T47D (cell line): ENCODE data around the gene HELZ2.

Source experiments
- DNase-seq, 2 experiments: peaks; one replicate each; pipeline versions ENCODE4 v3.0.0 to v3.0.0-alpha.2; 2011 to 2012; ENCODE audit warnings: low read depth in 1 of 2, low spot score in 1 of 2
- JUND ChIP-seq: IDR thresholded peaks from 2 replicates; pipeline ENCODE4 v1.6.1; 2012; ENCODE audit warnings: low read depth
- in situ Hi-C: cut with HindIII; loops from 2 replicates; pipeline ENCODE4 v1.10.0; 2016; ENCODE audit warnings: low sequenced_read_pairs, low pct_unique_long_range_greater_than_20kb

The HELZ2 gene

DNA sequence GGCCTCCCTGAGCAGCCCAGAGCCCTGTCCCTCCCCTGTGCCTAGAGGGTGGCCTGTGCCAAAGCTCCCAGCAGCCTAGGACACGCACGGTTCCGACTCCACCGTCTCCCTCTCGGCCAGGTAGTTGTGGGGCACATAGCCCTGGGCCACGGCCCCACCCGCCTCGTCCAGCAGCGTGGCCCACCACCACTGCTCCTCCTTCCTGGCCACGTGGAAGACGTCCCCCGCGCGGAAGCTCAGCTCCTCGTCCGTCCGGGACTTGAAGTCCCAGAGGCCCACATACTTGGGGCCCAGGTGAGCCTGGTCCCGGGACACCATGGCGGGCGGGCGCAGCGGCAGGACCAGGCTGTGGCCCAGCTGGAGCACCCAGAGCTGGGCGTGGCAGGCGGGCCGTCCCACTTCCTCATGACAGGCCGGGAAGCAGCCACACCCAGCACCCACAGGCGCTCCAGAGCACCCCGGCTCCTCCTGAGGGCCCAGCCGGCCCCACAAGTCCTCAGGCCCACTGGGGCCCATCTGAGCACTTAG, 37.0 kb downstream of the HELZ2 start, which contains the start of gene PTK6:
PTK6 (minus strand) TSS at position 380 of the 528 bp plus-strand sequence; CDS start at position 318, 62 bp downstream.
- no peak for TF ChIP-seq JUND
- in situ Hi-C loops, result no loop called here
- peak; percentile 88 to 98 for DNase-seq

DNA sequence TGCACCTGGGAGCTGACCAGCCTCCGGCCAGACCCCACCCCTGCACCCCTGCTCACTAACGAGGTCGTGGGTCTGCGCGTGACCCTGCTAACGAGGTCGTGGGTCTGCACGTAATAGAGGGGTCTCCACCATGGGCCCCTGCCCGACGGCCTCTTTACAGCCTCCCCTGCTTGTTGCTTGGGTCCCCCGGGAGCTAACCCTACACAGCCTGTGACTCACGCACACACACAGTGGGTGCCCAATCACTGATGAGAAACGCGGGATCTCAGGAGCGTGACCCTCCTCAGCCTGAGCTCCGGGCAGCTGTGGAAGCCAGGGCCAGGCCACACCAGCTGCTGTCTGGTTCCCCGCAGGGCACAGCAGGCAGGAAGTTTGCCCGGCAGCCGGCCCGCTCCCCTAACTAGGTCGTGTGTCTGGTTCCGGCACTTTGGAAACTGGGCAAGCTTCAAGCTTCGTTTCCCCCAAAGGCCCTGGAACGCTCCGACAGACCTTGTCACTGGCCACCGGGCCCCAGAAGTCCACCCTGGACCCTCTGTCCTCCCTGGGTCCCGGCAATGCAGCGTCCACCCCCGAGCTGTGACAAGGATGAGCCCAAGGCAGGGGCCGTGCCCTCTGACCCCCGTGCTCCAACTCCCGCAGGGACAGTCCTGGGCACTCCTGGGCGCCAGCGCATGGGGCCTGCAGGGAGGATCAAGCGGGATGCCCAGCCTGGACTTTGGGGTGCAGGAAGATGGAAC, 37.6 kb downstream of the HELZ2 start:
- TF ChIP-seq JUND, result no peak
- in situ Hi-C loops, result no loop called here
- DNase-seq, result peak; percentile 86 to 88

DNA sequence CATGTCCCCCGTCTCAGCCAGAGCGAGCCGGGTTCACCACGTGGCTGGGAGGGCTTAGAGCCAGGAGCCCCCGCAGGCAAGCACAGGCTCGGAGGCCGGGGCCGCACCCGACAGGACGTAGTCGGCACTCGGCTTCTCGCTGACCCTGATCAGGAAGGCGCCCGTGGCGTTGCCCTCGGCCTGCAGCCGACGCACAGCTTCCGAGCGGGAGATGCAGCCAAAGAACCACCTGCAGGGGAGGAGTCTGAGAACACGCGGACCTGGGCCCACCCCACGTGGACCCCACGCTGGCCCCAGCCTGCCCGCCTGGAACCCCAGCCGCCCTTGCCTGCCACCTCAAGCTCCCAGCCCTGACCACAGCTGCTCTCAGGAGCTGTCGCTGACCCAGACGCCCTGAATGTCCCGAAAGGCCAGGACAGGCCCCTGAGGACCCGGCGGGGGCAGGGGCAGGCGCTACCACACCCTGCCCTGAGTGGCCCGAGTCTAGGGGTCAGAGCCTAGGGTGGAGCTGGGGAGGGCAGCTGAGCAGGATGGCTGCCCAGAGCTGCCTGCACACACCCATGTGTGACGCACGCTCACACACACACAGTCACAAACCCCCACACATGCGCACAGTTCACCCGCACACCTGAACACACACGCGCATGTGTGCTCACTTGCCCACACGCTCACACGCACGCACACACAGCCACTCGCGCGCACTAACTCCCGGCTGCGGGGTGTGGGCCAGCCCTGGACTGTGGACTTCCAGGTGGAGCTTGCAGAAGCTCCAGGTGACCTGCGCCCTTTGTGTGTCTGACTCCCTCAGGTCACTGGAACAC, 39.0 kb downstream of the HELZ2 start:
- in situ Hi-C loops, result no loop called here
- no peak for DNase-seq
- no peak for TF ChIP-seq JUND

GRCh38 chr20:63534427-63534830, 39.6 kb downstream of the HELZ2 start:
- TF ChIP-seq JUND, result no peak
- in situ Hi-C loops, result no loop called here
- no peak for DNase-seq

DNA sequence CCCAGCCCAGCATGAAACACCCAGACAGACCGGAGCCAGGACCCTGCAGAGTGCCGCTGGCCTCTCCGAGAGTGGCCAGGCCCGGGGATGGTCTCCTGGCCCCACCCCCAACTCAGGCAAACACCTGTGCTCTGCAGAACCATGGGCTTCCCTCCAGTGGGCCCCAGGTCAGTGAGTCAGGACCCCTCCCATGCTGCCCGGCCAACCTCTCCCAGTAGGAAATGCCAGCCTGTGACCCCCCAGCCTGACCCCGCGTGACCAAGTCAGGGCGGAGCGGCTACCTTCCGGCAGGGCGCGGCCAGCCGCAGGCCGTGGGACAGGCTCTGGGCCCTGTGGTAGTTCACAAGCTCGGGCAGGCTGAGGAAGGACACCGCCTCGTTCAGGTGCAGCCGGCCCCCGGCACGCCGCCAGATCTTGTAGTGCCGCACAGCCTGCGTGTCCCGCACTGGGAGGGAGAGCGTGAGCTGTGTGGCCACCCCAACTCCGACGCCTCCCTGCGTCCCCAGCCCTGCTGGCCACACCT, 40.1 kb downstream of the HELZ2 start:
- no peak for TF ChIP-seq JUND
- no peak for DNase-seq
- in situ Hi-C loops, result no loop called here

DNA sequence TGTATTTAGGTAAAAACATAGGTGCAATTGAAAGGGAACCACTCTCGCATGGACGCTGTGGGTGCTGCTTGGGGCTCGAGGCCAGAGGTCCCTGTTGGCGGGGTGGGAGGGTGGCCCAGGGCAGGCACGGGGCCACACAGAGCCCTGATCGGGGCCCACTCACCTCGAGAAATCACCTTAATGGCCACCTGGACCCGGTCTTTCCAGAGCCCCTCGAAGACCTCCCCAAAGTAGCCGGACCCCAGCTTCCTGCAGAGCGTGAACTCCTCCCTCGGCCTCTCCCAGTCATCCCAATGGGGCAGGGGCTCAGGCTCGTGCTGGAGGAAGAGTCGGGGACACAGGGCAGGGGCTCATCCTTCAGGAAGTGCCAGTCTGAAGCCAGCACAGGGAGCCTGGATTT, 40.7 kb downstream of the HELZ2 start:
- no peak for TF ChIP-seq JUND
- no peak for DNase-seq
- in situ Hi-C loops, result no loop called here

GRCh38 chr20:63532449-63532971, 41.5 kb downstream of the HELZ2 start:
- no peak for TF ChIP-seq JUND
- in situ Hi-C loops, result no loop called here
- no peak for DNase-seq

DNA sequence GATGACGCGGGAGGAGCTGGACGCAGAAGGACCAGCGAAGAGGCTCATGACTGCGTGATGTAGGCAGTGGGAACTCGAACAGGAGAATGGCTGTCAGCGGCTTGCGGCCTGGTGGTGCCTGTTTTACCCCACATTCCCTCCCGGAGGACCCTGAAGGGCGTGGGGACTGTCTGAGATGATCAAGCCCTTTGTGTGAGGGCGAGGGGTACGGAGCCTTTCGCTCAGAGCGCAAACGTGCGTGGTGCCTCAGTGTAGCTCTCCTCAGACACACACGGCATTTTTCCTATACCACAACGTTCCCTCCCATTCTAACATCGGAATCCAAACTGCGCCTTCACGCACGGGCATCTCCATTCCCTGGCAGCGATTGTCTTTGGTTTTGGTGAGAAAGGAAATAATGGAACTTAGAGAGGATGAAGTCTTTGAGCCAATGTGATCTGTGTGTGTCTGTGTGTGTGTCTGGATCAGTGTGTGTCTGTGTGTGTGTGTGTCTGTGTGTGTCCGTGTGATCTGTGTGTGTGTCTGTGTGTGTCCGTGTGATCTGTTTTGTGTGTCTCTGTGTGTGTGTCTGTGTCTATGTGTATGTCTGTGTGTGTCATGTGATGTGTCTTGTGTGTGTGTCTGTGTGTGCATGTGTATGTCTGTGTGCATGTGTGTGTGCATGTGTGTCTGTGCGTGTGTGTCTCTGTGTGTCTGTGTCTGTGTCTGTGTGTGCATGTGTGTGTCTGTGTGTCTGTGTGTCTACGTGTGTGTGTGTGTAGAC, 42.2 kb downstream of the HELZ2 start:
- in situ Hi-C loops, result no loop called here
- TF ChIP-seq JUND, result no peak

DNA sequence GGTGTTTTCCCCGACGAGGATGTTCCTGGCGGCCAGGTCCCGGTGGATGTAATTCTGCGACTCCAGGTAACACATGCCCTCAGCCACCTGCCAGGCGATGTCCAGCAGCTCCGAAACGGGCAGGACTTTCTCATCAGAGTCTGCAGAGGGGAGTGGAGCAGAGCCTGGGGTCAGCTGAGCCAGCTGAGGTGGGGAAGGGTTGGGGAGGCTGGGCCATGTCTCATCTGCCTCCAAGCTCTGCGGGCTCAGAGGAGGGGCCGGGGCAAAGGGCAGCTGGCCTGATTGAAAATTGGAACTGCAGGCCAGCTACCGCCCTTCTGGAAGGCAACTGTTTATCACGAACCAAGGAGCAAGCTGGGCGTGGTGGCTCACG, 43.3 kb downstream of the HELZ2 start:
- in situ Hi-C loops, result no loop called here
- TF ChIP-seq JUND, result no peak
- no peak for DNase-seq

More for the DNA sequence above, 42.2 kb downstream of the HELZ2 start:
- DNase-seq, result no peak

DNA sequence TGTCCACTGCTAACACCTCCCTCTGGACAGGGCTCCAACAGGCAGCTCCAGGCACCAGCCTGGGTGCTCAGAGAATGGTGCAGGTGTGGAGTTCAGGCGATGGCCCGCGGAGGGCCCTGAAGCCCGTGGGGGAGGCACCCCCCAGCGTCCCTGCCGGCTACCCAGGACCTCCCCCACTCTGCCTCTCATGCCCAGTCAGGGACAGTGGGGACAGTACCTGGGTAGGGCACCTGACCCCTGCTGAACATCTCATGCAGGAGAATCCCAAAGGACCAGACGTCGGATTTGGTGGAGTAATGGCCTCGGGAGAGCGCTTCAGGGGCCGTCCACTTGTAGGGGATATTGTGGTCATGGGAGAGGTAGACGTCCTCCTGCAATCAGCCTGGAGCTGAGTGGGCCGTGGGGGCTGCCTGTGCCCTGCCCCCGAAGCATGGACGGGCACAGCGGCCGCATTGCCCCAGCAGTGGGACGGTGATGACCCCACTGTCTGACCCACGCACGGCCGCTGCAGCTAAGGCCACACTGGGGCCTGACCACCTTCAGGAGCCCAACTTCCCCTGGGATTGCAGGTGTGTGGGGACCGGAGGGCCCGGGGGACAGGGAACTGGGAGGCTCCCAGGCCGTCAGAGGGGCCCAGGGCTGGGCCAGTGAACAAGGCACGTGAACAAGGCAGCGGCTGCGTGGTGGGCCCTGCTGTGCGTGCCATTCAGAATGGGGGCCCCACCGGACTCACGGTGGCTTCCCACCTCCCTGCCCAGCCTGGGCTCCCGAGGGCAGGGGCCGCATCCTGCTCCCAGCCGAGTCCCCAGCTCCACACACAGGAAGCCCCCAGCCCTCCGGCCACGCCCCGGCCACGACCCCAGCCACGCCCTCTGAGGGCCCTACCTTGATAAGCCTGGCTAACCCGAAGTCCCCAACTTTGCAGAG, 43.9 kb downstream of the HELZ2 start:
- no peak for TF ChIP-seq JUND
- no peak for DNase-seq
- in situ Hi-C loops, result no loop called here

DNA sequence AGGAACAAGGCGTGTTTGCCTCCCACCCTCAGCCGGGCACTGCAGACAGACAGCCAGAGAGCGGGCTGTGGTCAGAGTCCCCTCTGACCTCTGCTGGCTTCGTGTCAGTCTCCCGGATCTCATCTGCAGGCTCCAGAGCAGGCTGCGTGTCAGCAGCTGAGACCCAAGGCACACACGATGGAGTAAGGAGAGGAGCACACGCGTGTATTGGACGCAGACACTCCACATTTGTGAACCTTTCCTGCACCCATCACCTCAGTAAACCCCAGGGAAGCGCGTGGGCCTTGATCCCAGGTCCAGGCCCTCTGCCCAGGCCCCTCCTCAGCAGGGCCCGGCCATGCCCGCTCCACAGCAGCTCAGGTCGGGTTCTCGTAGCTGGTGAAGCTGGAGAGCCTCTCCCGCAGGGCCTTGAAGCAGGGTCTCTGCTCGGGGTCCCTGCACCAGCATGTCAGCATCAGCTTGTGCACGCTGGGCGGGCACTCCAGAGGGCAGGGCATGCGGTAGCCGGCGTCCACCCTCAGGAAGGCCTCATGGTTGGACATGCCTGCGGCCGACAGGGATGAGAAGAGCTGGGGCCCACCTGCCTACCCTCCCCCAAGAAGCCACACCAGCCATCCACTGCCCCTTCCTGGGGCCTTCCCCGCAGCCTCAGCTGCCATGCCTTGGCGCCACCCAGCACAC, 44.7 kb downstream of the HELZ2 start:
- TF ChIP-seq JUND, result no peak
- in situ Hi-C loops, result no loop called here

More for the DNA sequence above, 44.7 kb downstream of the HELZ2 start:
- no peak for DNase-seq
